GM19035 (cell line): Measurements from ENCODE around the gene NTN5.
"Not testable (repeated sequence)": the region's sequence is repeated elsewhere in the genome, so short reads cannot be mapped to it uniquely, and the experiment has no call there.

ENCODE experiments used
- ATAC-seq: cut with Tn5 transposase; IDR thresholded peaks from one replicate; pipeline ENCODE4 v1.9.1; 2021; ENCODE audit not compliant: unreplicated experiment

NTN5 gene

DNA sequence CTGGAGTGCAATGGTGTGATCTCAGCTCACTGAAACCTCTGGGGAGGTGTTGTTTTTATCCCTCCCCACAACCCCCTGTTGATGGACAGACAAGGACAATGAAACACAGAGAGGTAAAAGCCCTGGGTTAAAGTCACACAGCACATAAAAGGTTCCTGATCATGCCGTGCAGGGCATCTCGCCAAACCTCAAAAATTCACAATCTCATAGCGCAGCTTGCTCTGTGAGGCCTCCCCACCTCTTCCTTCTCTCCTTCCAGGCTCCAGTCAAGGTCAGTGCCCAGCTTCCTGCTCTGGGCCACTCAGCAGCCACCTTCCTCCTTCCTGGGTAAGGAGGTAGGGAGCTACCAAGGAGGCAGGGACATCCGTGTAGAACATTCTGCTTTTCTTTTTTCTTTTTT is 25.2 kb upstream of the NTN5 start:
- ATAC-seq, result no peak

DNA sequence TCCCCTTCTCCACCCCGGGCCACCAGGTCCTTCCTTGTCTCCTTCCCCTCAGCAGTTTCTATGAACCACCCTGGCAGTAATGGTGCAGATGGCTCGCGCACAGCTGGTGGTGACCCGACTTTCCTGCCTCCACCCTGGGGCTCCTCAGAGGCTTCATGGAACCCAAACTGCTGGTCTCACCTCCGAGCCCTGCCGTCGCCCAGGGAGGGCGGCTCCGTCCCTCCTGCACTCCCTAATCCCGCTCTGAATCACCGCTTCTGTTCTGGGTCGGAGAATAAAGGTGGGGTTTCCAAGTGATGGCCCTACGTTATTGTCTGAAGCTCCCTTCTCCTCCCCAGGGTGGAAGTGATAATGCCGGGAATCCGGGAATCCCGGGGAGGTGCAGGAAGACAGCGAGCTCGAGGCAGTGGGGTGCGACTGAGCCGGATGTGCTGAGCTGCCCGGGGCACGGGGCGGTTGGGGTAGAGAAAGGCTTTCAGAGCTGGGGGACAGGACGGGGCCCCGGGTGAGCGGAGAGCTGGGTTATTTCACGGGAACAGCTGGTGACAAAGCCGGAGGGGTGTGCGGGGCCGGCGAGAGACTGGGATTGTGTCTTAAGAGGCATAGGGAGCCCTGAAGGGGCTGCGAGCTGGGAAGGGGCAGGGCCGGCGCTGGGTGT is 23.7 kb upstream of the NTN5 start:
- no peak for ATAC-seq

DNA sequence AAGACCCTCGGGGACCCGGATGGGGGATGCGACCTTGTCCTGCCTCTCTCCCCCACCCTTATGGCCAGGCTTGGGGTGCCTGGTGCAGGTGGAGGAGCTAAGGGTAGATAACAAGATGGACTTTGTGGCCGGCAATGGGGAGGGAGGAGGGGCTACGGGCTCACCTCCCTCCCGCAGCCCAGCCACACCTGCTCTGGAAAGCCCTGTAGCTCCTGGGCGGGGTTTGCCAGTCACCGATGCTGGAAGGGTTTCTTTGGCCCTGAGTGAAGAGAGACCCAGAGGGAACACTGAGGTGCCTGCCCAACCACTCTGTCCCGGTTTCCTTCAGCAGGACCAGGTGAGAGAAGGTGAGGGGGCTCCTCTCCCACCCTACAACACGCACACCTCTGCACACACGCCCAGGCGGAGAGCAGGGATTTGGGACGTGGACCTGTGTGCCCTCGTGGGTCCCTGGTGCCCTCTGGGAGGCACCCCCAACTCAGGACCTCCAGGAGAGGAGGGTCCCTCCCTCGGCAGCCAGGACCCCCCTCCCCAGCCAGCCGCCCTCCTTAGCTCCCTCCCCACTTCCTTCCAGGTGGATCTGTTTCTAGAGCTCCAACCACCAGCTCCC is 23.0 kb upstream of the NTN5 start, which contains the start of gene FUT2:
Gene FUT2 (plus strand): TSS at position 229 of the 610 bp plus-strand sequence. CDS start 6,986 bp downstream, outside the sequence.
- no peak for ATAC-seq

DNA sequence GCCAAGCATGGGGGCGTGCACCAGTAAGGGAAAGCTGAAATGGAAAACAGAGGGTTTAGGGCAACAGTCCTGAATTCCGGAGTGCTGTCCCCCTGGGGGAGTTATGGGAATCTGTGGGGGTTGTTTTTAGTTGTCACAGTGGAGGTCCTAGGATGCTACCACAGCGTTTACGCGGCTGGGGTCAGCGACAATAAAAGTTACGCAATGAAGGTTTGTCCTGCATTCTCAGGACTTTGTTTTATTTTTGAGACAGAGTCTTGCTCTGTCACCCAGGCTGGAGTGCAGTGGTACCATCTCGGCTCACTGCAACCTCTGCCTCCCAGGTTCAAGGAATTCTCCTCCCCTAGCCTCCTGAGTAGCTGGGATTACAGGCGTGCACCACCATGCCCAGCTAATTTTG is 20.8 kb upstream of the NTN5 start:
- not testable (repeated sequence) for ATAC-seq

DNA sequence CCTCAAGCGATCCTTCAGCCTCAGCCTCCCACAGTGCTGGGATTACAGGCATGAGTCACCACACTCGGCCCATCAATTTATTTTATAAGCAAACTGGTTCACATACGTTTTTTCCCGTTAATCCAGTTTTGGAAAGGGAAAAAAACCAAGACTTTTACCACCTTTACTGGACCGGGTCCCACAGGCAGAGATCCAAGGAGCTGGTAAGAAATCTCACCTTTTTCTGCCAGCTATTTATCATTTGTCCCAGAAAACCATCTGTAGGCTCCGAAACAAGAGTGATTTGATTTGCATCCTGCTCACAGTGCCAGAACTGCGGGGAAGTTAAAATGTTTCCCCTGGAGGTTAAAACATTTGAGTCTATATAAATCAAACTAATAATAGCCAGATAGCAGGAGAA is 16.6 kb upstream of the NTN5 start:
- no peak for ATAC-seq

DNA sequence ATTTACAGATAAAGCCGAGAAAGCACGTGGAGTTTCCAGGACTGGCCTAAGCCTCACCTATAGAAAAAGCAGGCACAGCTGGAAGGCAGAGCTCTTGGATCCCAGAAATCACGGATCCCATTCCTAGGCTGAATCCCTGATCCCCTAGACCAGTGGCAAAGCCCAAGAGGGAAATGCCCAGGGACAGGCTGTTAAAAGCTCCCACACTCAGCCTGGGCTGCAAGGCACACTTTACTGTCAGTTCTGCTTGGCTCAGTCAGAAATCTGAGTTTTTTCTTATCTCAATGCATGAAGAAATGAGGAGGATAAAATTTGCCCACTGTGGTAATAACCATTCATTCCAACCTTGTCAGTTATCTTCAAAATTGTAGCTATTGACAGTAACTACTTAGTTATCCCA is 15.0 kb upstream of the NTN5 start:
- no peak for ATAC-seq

DNA sequence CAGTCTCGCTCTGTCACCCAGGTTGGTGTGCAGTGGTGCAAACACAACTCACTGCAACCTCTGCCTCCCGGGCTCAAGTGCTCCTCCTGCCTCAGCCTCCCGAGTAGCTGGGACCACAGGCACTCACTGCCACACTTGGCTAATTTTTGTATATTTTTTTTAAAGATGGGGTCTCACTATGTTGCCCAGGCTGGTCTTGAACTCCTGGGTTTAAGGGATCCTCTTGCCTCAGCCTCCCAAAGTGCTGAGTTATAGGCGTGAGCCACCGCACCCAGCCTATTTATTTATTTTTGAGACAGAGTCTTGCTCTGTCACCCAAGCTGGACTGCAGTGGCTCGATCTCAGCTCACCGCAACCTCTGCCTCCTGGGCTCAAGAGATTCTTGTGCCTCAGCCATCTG is 13.8 kb upstream of the NTN5 start:
- ATAC-seq, result not testable (repeated sequence)

DNA sequence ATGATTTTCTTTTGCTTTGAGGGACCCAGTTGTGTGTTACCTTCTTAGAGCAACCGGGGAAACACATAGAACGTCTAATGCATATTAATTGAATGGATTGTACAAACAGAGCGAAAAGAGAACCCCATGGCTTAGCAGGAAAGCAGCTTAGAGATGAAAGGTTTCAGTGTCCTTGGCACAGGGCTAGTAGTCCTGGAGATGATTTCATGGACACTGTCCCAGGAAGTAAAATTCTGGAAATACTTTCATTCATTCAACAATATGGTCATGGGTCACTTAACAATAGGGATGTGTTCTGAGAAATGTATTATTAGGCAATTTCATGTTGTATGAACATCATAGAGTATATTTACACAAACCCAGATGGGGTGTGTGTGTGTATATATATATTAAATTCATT is 13.3 kb upstream of the NTN5 start:
- ATAC-seq, result no peak

DNA sequence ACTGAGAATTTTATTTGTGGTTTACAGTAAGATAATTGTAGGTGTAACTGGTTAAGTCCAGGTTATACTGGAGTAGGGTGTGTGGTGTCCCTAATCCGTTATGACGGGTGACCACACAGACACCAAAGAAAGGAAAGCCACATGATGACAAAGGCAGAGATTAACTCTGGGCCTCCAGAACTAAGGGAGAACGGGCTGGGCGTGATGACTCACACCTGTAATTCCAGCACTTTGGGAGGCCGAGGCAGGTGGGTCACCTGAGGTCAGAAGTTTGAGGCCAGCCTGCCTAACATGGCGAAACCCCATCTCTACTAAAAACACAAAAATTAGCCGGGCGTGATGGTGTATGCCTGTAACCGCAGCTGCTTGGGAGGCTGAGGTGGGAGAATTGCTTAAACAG is 12.8 kb upstream of the NTN5 start:
- no peak for ATAC-seq

DNA sequence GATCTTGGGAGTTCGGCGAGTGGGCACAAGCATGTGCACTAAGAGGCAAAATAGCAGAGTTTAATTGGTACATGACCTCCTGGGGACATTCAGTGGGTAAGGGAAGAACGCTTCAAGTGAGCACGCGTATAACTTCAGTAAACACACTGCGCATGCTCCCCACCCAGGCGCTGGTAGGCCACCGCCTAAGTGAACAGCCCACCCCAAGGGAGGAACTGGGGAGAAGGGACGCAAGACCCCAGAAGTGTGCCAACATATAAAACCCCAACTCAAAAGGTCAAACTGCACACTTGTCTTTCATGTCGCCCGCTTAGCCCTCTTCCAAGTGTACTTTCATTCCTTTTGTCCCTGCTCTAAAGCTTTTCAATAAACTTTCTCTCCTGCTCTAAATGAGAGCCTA is 10.5 kb upstream of the NTN5 start:
- no peak for ATAC-seq

DNA sequence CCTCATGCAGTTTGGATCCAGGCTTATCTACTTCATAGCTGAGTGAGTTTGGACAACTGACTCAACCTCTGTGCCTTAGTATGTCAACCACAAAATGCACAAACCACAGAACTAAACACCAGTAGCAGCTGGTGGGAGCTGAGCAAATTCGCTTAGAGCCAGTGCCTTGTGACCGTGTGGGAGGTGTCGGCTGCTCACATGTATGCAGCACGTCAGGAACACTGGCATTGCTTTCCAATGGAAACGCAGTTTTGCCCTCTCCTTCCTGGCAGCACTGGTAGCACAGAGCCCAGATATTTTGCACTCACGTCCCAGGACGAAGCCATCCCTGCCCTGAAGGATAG is 8.3 kb upstream of the NTN5 start:
- ATAC-seq, result no peak

DNA sequence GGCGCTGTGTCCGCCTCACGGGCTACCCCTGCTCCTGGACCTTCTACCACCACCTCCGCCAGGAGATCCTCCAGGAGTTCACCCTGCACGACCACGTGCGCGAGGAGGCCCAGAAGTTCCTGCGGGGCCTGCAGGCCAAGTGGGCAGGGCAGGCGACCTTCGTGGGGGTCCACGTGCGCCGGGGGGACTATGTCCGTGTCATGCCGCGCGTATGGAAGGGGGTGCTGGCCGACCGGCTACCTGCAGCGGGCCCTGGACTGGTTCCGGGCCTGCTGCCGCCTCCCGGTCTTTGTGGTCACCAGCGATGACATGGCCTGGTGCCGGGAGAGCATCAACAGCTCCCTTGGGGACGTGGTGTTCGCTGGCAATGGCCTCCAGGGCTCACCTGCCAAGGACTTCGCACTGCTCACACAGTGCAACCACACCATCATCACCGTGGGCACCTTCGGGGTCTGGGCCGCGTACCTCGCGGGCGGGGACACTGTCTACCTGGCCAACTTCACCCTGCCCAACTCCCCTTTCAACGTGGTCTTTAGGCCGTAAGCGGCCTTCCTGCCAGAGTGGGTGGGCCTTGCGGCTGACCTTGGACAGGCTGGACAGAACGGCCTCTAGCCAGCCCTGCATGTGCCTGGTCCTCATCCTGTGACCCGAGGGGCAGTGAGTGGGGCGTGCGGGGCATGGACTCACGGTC is 7.8 kb upstream of the NTN5 start:
- ATAC-seq, result no peak

DNA sequence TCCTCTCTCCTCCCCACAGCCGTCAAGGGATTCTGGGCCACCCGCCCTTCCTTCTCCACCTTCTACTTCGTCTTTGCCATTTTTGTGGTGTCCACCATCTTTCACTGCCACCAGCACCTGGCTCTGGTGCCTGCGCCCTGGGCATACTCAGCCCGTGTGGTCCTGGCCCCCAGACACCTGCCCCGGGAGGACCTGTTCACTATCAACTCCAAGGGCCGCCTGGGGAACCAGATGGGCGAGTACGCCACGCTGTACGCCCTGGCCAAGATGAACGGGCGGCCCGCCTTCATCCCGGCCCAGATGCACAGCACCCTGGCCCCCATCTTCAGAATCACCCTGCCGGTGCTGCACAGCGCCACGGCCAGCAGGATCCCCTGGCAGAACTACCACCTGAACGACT is 7.2 kb upstream of the NTN5 start:
- ATAC-seq, result not testable (repeated sequence)

DNA sequence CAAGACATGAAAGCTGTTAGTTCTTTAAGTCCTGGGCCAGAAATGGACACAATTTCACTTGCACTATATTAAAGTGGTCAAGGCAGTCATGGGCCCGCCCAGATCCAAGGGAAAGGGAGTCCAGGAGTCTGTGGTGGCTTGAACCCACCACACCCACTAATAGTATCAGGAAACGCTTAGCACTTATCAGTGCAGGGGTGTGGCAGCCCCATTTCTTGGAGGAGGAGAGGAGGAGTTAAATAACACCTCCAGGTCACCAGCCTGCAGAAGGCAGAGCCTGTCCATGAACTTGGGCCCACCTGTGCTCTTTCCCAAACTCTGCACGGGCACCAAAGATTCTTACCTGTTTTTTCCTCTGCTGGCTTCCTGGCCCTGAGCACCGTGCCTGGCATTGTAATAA is 5.4 kb upstream of the NTN5 start:
- no peak for ATAC-seq

DNA sequence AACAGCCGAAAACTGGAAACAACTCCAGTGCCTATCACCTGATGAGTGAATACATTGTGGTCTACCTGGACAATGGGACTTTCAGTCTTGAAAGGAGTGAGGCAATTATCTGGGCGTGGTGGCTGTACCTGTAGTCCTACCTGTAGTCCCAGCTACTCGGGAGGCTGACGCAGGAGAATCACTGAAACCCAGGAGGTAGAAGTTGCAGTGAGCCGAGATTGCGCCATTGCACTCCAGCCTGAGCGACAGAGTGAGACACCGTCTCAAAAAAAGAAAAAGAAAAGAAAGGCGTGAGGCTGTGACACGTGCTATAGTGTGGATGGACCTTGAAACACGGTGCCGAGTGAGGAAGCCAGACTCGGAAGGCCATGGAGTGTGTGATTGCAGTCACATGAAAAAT is 4.1 kb upstream of the NTN5 start:
- ATAC-seq, result no peak

DNA sequence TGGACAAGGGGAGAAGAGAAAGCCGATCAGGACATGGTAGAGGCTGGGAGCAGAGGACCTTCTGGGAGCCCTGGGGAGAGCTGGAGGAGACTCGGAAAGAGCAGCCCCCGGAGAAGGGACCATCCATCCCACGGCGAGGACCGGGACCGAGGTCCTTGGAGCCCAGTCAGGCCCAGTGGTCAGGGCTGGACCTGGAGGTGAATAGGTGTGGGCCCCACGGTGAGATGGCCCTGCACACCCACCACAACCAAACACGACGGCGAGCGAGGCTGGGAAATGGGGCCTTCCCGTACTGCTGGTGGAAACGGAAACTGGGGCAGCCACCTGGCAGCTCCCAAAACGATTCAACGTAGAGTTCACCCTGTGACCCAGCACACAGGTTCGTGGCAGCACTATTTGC is 3.7 kb upstream of the NTN5 start:
- ATAC-seq, result no peak

DNA sequence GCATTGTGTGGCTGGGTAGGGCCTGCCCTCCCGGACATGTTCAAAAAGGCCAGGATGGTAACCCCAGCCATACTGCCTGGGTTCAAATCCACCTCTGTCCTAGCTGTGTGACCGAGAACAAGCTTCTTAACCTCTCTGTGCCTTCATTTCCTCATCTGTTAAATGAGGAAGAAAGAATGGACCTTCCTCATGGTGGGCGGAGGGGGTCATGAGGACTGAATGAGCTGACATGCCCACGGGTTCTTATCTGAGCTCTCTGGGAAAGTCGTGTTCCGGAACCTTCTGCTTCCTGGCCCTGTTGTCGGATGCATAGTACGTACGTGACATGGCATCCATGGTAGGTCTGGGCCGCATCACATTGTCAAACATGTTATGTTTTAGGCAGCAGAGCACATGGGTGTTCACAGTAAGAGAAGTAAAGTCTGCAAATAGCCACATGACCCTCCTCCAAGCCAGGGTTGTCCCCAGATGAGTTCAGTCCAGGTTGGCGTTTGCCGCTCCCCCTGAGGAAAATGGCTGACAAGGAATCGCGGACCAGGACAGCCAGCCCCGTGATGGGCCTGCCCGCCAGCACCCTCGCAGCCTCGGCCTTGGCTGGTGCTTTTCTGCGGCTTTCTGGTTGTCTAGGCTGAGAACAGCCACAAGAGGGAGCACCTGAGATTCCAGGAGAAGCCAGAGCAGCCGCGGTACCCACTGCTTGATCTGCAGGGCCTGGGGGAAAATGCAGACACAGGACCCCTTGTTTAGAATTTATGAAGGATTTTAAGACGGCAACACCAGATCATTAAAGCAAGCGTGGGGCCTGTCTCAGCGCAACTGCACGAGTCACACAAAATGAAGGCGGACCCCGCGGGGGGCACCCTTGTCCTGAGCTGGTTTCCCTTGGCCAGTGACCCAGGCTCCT is 2.4 kb upstream of the NTN5 start:
- no peak for ATAC-seq

DNA sequence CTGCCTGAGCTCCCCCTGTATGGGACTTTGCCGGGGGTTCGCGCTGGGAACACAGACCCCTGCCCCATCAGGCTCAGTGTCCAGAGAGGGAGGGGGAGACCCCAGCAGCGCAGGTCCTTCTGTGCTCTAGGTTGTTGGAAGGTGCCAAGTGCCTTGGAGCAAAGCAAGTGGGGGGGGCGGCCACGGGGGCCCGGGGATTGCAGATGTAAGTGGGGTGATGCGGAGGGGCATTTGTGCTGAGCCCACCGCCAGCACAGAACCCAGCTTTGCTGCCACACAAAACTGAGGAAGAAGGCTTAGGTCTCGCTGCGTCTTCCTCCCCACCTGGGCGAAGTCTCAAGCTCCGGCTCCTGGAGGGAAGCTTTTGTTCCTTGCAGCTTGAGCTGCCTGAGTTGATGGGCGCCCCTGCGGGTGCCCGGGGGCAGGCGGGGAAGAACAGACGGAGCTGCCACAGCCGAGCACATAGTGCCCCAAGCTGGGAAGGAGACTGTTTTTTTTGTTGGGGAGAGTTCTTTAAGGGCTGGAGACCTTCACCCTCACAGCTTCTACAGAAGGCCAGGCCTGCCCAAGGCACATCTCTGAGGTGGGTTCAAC is 1.5 kb upstream of the NTN5 start:
- no peak for ATAC-seq

DNA sequence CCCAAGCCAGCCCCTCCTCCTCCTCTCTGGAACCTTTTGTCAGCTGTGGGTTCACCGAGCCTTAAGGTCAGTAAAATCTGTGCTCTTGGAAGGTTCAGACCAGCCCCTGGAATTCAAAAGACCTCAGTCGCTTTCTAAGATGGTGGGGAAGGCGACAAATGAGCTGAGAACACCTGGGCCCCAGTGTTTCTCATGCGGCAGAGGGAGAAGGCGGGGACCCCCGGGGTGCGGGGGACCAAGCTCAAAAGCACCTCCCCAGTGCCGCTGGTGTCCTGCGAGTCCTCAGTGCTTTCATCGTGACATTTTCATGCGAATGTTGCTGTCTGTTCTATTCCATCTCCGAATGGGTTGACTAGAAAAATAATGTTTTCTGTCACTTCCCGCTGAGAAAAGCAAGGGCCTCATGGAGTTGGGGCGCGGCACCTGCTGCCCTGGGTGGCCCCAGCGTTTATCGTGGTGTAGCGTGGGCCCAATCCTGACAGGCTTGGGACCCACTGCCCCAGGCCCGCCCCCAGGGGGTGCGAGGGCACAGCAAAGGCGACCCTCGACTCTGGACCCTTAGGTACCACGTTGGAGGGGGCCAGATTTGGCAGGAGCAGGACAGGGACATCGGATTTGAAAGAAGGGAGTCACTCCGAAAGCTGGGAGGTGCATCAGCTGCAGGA is 751 bp upstream of the NTN5 start:
- ATAC-seq, result no peak

DNA sequence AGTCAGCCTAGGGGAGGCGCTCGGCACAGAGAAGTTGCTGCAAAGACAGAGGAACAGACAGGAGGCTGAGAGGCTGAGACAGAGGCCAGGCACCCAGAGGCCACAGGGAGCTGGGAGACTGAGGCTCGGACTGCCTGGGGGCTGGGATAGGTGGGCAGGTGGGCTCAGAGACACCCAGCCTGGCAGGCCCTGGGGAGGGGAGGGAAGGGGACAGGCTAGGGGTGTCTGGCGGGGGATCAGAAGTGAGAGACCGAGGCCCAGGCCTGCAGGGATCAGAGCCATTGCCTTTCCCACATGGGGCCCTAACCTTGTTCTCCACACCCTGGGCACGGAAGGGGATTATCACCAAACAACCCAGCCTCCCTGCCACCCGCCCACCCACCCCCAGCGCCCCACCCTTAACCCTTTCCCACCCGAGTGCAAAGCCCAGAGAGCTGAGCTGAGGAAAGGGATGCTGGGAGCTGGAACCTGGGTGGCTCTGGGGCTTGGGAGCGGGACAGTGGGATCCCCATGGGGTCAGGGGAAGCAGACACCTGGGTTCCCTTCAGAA is 1.3 kb downstream of the NTN5 start:
- no peak for ATAC-seq
